ENCODE measurements around the gene CACNA1H. TPM values are rescaled to one million over a fixed set of nuclear protein-coding genes. Genes with fewer than 3 reads are reported as not detected.

CACNA1H gene
- total RNA-seq, 2 experiments from 2014 or later = 0.27 to 0.34 TPM

- intact Hi-C loops (cut with micrococcal nuclease) = no loop called here
- CTCF ChIA-PET = no interaction called here
- ATAC-seq (no peak), DNase-seq (no peak)
- TF ChIP-seq, protein P1, sequence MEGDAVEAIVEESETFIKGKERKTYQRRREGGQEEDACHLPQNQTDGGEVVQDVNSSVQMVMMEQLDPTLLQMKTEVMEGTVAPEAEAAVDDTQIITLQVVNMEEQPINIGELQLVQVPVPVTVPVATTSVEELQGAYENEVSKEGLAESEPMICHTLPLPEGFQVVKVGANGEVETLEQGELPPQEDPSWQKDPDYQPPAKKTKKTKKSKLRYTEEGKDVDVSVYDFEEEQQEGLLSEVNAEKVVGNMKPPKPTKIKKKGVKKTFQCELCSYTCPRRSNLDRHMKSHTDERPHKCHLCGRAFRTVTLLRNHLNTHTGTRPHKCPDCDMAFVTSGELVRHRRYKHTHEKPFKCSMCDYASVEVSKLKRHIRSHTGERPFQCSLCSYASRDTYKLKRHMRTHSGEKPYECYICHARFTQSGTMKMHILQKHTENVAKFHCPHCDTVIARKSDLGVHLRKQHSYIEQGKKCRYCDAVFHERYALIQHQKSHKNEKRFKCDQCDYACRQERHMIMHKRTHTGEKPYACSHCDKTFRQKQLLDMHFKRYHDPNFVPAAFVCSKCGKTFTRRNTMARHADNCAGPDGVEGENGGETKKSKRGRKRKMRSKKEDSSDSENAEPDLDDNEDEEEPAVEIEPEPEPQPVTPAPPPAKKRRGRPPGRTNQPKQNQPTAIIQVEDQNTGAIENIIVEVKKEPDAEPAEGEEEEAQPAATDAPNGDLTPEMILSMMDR (IDR thresholded peaks at IDR 0.05) = no peak
- no peaks in the 10 kb centered on the region for H3K4me1 Mint-ChIP-seq (ENCODE audit: low read depth)
- no peak overlapping the region for H3K27ac Mint-ChIP-seq
- no peak overlapping the region for H3K4me3 Mint-ChIP-seq
- H3K27me3 Mint-ChIP-seq = peaks cover 14% of the 10 kb centered on the region
- H3K9me3 Mint-ChIP-seq = no peaks in the 10 kb centered on the region
- POLR2A ChIA-PET = interaction anchor here (0.7 kb wide), 1 partner anchor 305 kb away, joined by 3 read pairs; no protein-coding TSS in a partner anchor
- H3K36me3 Mint-ChIP-seq (ENCODE audit: low read depth) = no peaks in the 10 kb centered on the region
Observed at GRCh38 chr16:1271380-1271723, 118.4 kb downstream of the CACNA1H start.

Other genes with a start within 250 kb of the CACNA1H start
- gene LMF1, start 182.1 kb upstream of the CACNA1H start, total RNA-seq = 1 to 10 TPM; 8.7 to 9.7 TPM
- gene SOX8, start 171.3 kb upstream of the CACNA1H start, total RNA-seq = 1 to 10 TPM; 1.6 to 2.1 TPM
- not detected for gene SSTR5, start 80.4 kb upstream of the CACNA1H start, total RNA-seq
- not detected for gene C1QTNF8, start 56.9 kb upstream of the CACNA1H start, total RNA-seq
- gene TPSG1, start 72.2 kb downstream of the CACNA1H start, total RNA-seq = not detected
- gene TPSB2, start 77.1 kb downstream of the CACNA1H start, total RNA-seq = not detected
- not detected for gene TPSAB1, start 87.6 kb downstream of the CACNA1H start, total RNA-seq
- gene TPSD1, start 103.0 kb downstream of the CACNA1H start, total RNA-seq = not detected
- gene UBE2I, start 156.5 kb downstream of the CACNA1H start, total RNA-seq = 100 to 1,000 TPM; 245 to 254 TPM
- under 1 TPM; 0.27 to 0.68 TPM for gene BAIAP3, start 180.5 kb downstream of the CACNA1H start, total RNA-seq
- 10 to 100 TPM; 54.7 to 57.4 TPM for gene TSR3, start 198.8 kb downstream of the CACNA1H start, total RNA-seq
- gene GNPTG, start 198.8 kb downstream of the CACNA1H start, total RNA-seq = 10 to 100 TPM; 17.3 to 19.2 TPM

All from activated CD8-positive, alpha-beta T cell treated with anti-CD3 and anti-CD28 coated beads for 36 hours (primary cell).